Stimulated activated memory B cell treated with anti-CD40 and anti-IgM and Interleukin-4, amounts not matched to agents 10 μg/mL and 1 μg/mL and 100 μg/mL, for 72 hours (primary cell): Measurements from ENCODE around the gene SSU72.

Source experiments
- ATAC-seq: fragments of 150-1000 bp; cut with Tn5 transposase; 2 replicates; pipeline ENCODE4 v1.10.0; 2021
- H3K27ac Mint-ChIP-seq: one replicate; pipeline ENCODE4 v1.8.0; 2022; ENCODE audit warnings: mild to moderate bottlenecking, mixed read lengths
- H3K27me3 Mint-ChIP-seq: one replicate; pipeline ENCODE4 v1.8.0; 2022; ENCODE audit warnings: mixed read lengths
- H3K36me3 Mint-ChIP-seq: one replicate; pipeline ENCODE4 v1.8.0; 2022; ENCODE audit warnings: mixed read lengths
- H3K4me1 Mint-ChIP-seq: one replicate; pipeline ENCODE4 v1.8.0; 2022; ENCODE audit warnings: mixed read lengths
- H3K4me3 Mint-ChIP-seq: one replicate; pipeline ENCODE4 v1.8.0; 2022; ENCODE audit warnings: mild to moderate bottlenecking, moderate library complexity, mixed read lengths
- H3K9me3 Mint-ChIP-seq: one replicate; pipeline ENCODE4 v1.8.0; 2022; ENCODE audit warnings: mixed read lengths

SSU72 gene

DNA sequence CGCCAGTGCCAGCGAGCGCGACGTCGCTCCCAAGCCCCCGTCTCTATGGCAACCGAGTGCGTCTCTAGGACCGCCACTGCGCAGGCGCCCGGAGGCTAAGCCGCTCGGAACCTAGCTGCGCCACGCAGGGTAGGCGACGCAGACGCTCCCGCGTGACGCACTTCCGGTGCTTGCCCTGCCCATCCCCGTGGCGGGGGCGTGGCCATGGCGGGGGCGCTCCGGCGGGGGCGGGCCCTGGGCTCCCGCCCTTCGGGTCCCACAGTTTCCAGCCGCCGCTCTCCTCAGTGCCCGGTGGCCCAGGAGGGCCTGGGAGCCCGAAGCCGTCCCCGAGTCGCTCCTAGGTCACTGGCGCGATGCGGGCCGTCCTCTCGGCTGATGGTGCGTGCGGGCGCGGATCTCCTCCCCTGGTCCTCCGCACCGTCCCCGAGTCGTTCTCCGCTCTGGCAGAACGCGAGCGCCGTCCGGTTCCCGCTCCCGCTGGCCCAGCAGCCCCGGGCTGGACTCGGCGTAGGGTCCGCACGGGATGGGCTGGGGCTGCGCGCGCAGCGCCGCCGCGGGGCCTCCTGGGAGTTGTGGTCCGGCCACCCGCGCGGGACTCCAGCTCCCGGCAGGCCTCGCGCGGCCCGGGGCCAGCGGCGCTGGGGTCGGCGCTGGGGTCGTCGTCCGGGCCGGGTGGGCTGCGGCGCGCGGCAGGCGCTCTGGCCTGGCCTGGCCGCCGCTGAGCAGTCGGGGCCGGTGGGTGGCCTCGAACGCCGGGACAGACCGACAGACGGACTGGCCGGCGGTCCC is 40.8 kb upstream of the SSU72 start, which contains the start of gene MIB2:
TSS of gene MIB2 (plus strand) at position 245 of the 789 bp plus-strand sequence. CDS start 7,953 bp downstream, outside the sequence.
- H3K4me1 Mint-ChIP-seq, result peaks cover 39% of the 10 kb centered on the region
- no peaks in the 10 kb centered on the region for H3K9me3 Mint-ChIP-seq

GRCh38 chr1:1614954-1615255 is 40.2 kb upstream of the SSU72 start:
- Mint-ChIP-seq H3K27ac (peak overlapping the region; percentile 95), H3K4me3 (peak overlapping the region; percentile 96), H3K36me3 (no peaks in the 10 kb centered on the region), H3K27me3 (no peaks in the 10 kb centered on the region), H3K4me1 (peaks cover 43% of the 10 kb centered on the region), H3K9me3 (no peaks in the 10 kb centered on the region)
- ATAC-seq, result no peak

More for the DNA sequence above, 40.8 kb upstream of the SSU72 start, which contains the start of gene MIB2:
- Mint-ChIP-seq H3K27ac (peak within 1 kb of the TSS; percentile 95), H3K27me3 (no peaks in the 10 kb centered on the region), H3K36me3 (no peaks in the 10 kb centered on the region), H3K4me3 (peak within 1 kb of the TSS; percentile 96)
- peak; percentile 96 for ATAC-seq

GRCh38 chr1:1614204-1614953 is 39.7 kb upstream of the SSU72 start:
- Mint-ChIP-seq H3K36me3 (no peaks in the 10 kb centered on the region), H3K4me1 (peaks cover 43% of the 10 kb centered on the region), H3K27ac (peak overlapping the region; percentile 95), H3K4me3 (peak overlapping the region; percentile 96), H3K9me3 (no peaks in the 10 kb centered on the region), H3K27me3 (no peaks in the 10 kb centered on the region)
- ATAC-seq, result no peak

DNA sequence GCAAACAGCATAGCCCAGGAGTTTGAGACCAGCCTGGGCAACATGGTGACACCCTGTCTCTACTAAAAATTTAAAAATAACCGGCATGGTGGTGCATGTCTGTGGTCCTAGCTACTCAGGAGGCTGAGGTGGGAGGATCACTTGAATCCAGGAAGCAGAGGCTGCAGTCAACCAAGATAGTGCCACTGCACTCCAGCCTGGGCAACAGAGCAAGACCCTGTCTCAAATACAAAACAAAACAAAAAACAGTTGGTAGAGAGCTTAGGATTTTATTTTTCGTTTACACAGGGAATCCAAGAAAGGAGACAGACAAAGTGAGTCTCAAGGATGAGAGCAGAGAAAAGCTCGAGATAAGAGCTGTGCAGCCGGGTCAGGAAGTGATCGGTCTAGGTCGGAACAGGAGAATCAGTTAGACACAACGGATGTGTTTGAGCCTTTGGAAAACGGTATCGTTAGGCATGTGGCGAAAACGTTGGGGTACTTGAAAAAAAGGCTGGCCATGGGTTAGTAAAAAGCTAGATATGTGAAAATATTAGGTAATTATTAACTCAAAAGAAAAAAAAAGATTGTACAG is 38.9 kb upstream of the SSU72 start:
- no peaks in the 10 kb centered on the region for H3K27me3 Mint-ChIP-seq
- ATAC-seq, result no peak
- no peaks in the 10 kb centered on the region for H3K36me3 Mint-ChIP-seq
- H3K27ac Mint-ChIP-seq, result no peak overlapping the region
- H3K4me3 Mint-ChIP-seq, result peak overlapping the region; percentile 53
- H3K9me3 Mint-ChIP-seq, result no peaks in the 10 kb centered on the region
- peaks cover 43% of the 10 kb centered on the region for H3K4me1 Mint-ChIP-seq

GRCh38 chr1:1612104-1612400 is 37.4 kb upstream of the SSU72 start:
- H3K4me3 Mint-ChIP-seq, result no peak overlapping the region
- no peaks in the 10 kb centered on the region for H3K27me3 Mint-ChIP-seq
- no peak overlapping the region for H3K27ac Mint-ChIP-seq
- H3K9me3 Mint-ChIP-seq, result no peaks in the 10 kb centered on the region
- no peak for ATAC-seq
- H3K4me1 Mint-ChIP-seq, result peaks cover 44% of the 10 kb centered on the region
- H3K36me3 Mint-ChIP-seq, result no peaks in the 10 kb centered on the region

DNA sequence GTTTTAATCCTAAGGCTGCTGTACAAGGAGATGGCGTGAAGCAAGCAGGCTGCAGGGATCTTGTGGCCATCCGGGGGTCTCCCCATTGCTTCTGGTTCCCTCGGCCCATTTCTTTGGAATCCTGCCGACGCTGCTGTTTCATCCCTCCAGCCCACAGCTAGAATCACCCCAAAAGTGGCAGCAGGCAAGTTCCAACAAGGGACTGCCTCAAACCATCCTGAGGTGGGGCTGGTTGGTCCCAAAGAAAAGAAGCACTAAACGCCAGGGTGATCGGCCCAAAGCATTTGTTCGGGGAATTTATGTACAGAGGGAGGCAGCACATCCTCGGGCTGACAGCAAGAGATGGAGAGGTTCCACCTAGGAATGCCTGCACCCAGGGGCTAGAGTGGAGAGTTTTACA is 36.1 kb upstream of the SSU72 start:
- H3K27ac Mint-ChIP-seq, result no peak overlapping the region
- ATAC-seq, result no peak

DNA sequence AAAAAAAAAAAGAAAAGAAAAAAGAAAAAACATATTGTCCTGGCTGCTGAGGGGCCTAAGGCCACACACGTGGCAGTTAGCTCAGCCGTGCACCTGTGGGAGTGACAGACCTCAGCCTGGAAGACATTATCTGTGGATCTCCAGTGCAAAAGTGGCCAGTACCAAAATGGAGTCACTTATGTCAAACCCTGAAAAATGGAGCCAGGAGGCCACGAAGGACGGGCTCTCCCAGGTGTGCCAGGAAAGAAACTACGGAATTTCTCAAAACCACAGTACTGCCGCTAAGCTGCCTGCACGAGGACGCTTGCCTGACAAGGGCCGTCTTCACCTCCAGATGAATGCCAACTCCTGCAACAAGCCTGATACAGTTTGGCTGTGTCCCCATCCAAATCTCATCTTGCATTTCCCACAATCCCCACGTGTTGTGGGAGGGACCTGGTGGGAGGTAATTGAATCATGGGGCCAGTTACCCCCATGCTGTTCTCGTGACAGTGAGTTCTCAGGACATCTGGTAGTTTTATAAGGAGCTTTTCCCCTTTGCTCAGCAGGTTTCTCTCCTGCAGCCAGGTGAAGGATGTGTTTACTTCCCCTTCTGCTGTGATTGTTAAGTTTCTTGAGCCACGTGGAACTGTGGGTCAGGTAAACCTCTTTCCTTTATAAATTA is 35.3 kb upstream of the SSU72 start:
- Mint-ChIP-seq H3K27me3 (peaks cover 3% of the 10 kb centered on the region), H3K4me1 (peaks cover 41% of the 10 kb centered on the region), H3K9me3 (no peaks in the 10 kb centered on the region), H3K4me3 (no peak overlapping the region), H3K36me3 (no peaks in the 10 kb centered on the region), H3K27ac (no peak overlapping the region)
- ATAC-seq, result no peak

More for the DNA sequence above, 36.1 kb upstream of the SSU72 start:
- no peaks in the 10 kb centered on the region for H3K36me3 Mint-ChIP-seq
- no peak overlapping the region for H3K4me3 Mint-ChIP-seq
- peaks cover 42% of the 10 kb centered on the region for H3K4me1 Mint-ChIP-seq
- no peaks in the 10 kb centered on the region for H3K27me3 Mint-ChIP-seq
- no peaks in the 10 kb centered on the region for H3K9me3 Mint-ChIP-seq

DNA sequence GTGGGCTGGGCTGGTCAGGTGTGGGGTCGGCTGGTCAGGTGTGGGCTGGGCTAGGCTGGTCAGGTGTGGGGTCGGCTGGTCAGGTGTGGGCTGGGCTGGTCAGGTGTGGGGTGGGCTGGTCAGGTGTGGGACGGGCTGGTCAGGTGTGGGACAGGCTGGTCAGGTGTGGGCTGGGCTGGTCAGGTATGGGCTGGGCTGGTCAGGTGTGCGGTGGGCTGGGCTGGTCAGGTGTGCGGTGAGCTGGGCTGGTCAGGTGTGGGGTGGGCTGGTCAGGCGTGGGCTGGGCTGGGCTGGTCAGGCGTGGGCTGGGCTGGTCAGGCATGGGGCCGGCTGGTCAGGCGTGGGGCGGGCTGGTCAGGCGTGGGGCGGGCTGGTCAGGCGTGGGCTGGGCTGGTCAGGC is 31.6 kb upstream of the SSU72 start:
- Mint-ChIP-seq H3K4me3 (no peak overlapping the region), H3K9me3 (no peaks in the 10 kb centered on the region), H3K27me3 (peaks cover 8% of the 10 kb centered on the region), H3K27ac (peak overlapping the region; percentile 91), H3K36me3 (no peaks in the 10 kb centered on the region), H3K4me1 (peaks cover 45% of the 10 kb centered on the region)
- no peak for ATAC-seq

GRCh38 chr1:1605724-1606123 is 31.1 kb upstream of the SSU72 start:
- Mint-ChIP-seq H3K27me3 (peaks cover 8% of the 10 kb centered on the region), H3K9me3 (no peaks in the 10 kb centered on the region), H3K4me1 (peaks cover 43% of the 10 kb centered on the region), H3K4me3 (no peak overlapping the region), H3K27ac (no peak overlapping the region), H3K36me3 (no peaks in the 10 kb centered on the region)
- ATAC-seq, result no peak

DNA sequence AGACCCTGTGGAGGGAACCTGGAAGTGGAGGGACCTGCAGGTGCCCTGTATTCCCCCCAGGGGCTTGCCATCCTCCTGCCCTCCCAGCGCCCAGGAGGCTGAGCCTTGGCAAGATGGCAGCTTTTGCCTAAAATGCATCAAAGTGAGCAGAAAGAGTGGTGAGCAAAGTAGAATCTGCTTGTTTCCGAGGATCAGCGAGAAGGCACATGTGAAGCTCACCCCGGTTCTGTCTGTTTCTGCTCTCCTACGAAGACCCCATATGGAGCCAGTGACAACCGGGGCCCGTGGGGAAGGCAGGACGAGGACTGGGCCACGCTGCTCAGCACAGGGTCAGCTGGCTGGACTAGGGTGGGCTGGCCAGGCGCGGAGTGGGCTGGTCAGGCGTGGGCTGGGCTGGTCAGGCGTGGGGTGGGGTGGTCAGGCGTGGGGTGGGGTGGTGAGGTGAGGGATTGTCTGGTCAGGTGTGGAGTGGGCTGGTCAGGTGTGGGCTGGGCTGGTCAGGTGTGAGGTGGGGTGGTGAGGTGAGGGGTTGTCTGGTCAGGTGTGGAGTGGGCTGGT is 30.4 kb upstream of the SSU72 start:
- Mint-ChIP-seq H3K27ac (peak overlapping the region; percentile 74), H3K9me3 (no peaks in the 10 kb centered on the region), H3K4me3 (no peak overlapping the region), H3K36me3 (no peaks in the 10 kb centered on the region), H3K27me3 (peaks cover 8% of the 10 kb centered on the region), H3K4me1 (peaks cover 40% of the 10 kb centered on the region)
- no peak for ATAC-seq

GRCh38 chr1:1604374-1605033 is 29.8 kb upstream of the SSU72 start:
- Mint-ChIP-seq H3K9me3 (no peaks in the 10 kb centered on the region), H3K27me3 (peaks cover 8% of the 10 kb centered on the region), H3K4me1 (peaks cover 40% of the 10 kb centered on the region), H3K4me3 (no peak overlapping the region), H3K27ac (peak overlapping the region; percentile 74), H3K36me3 (no peaks in the 10 kb centered on the region)
- ATAC-seq, result no peak

DNA sequence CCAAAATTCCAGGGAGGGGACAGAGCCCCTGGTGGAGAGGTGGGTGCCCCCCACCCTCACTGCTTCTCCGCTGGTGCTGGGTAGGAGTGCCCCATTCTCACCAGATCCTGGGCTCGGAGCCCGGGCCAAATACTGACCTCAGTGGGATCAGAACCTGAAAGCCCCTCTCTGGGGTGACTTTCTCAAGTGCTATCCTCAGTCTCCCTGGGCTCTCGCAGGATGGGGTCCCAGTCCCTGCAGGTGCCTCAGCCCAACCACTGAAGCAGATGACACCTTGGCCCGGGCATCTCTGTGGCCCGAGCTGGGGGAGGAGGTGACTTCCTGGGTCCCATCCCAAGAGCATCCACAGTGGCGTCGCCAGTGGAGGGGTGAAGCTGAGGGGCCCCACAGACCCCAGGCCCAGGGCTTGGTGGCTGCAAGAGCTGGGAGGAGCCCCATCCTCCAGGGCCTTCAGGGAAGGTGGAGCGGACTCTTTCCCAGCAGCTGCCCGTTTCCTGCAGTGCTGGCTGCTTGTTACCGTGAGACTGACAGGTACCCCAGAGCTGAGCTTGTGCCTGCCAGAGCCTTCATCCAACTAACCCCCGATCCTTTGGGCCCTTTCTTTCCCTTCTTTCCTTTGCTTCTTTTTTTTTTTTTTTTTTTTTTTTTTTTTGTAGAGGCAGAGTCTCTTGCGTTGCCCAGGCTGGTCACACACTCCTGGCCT is 29.2 kb upstream of the SSU72 start:
- Mint-ChIP-seq H3K9me3 (no peaks in the 10 kb centered on the region), H3K27me3 (peaks cover 13% of the 10 kb centered on the region), H3K36me3 (no peaks in the 10 kb centered on the region), H3K4me3 (no peak overlapping the region), H3K4me1 (peaks cover 44% of the 10 kb centered on the region), H3K27ac (peak overlapping the region; percentile 74)
- ATAC-seq, result no peak

GRCh38 chr1:1602968-1603506 is 28.4 kb upstream of the SSU72 start:
- ATAC-seq, result no peak
- peaks cover 19% of the 10 kb centered on the region for H3K27me3 Mint-ChIP-seq
- H3K4me3 Mint-ChIP-seq, result no peak overlapping the region
- H3K36me3 Mint-ChIP-seq, result no peaks in the 10 kb centered on the region
- no peaks in the 10 kb centered on the region for H3K9me3 Mint-ChIP-seq
- H3K27ac Mint-ChIP-seq, result no peak overlapping the region
- H3K4me1 Mint-ChIP-seq, result peaks cover 46% of the 10 kb centered on the region
